ENCODE results near the gene APBA2. TPM values are rescaled to one million over a fixed set of nuclear protein-coding genes. Genes with fewer than 3 reads are reported as not detected.

The APBA2 gene
- total RNA-seq, 2 donors from 2014 or later = 0.77 to 1.0 TPM

- no peak overlapping the region for H3K9ac ChIP-seq (ENCODE audit: low read depth in 2 of 2, low read length in 2 of 2)
- intact Hi-C loops (cut with DNase I) = no loop called here
- H3K27ac ChIP-seq = no peak overlapping the region
- no peak for DNase-seq
- TF ChIP-seq CTCF (IDR thresholded peaks at IDR 0.05) = no peak
- H3K36me3 ChIP-seq = no peaks in the 10 kb centered on the region
- no peaks in the 10 kb centered on the region for H3K9me3 ChIP-seq
- peaks cover 13% of the 10 kb centered on the region for H3K27me3 ChIP-seq
- no peaks in the 10 kb centered on the region for H3K4me1 ChIP-seq
- no peak overlapping the region for H3K4me3 ChIP-seq
These were observed 5.1 kb downstream of the APBA2 start for GRCh38 chr15:28890711-28891495.

GRCh38 chr15:28891588-28891987 is 5.8 kb downstream of the APBA2 start:
- Histone ChIP-seq H3K4me3 (no peak overlapping the region), H3K4me1 (no peaks in the 10 kb centered on the region), H3K27me3 (peaks cover 7% of the 10 kb centered on the region), H3K36me3 (no peaks in the 10 kb centered on the region), H3K9me3 (no peaks in the 10 kb centered on the region), H3K27ac (no peak overlapping the region), H3K9ac (ENCODE audit: low read depth in 2 of 2, low read length in 2 of 2) (no peak overlapping the region)
- TF ChIP-seq CTCF (IDR thresholded peaks at IDR 0.05) = no peak
- intact Hi-C loops (cut with DNase I) = no loop called here
- no peak for DNase-seq

GRCh38 chr15:28892789-28893610 is 7.2 kb downstream of the APBA2 start:
- no peak for TF ChIP-seq CTCF (IDR thresholded peaks at IDR 0.05)
- Histone ChIP-seq H3K9me3 (no peaks in the 10 kb centered on the region), H3K4me1 (no peaks in the 10 kb centered on the region), H3K4me3 (no peak overlapping the region), H3K27me3 (no peaks in the 10 kb centered on the region), H3K27ac (no peak overlapping the region), H3K36me3 (no peaks in the 10 kb centered on the region), H3K9ac (ENCODE audit: low read depth in 2 of 2, low read length in 2 of 2) (no peak overlapping the region)
- DNase-seq = no peak
- intact Hi-C loops (cut with DNase I) = no loop called here

- H3K9ac ChIP-seq (ENCODE audit: low read depth in 2 of 2, low read length in 2 of 2) = no peak overlapping the region
- no peak overlapping the region for H3K27ac ChIP-seq
- DNase-seq = no peak
- no peaks in the 10 kb centered on the region for H3K36me3 ChIP-seq
- H3K4me1 ChIP-seq = no peaks in the 10 kb centered on the region
- TF ChIP-seq CTCF (IDR thresholded peaks at IDR 0.05) = no peak
- H3K27me3 ChIP-seq = no peaks in the 10 kb centered on the region
- H3K9me3 ChIP-seq = no peaks in the 10 kb centered on the region
- intact Hi-C loops (cut with DNase I) = no loop called here
- no peak overlapping the region for H3K4me3 ChIP-seq
These were observed 8.9 kb downstream of the APBA2 start for GRCh38 chr15:28894631-28895030.

- no peaks in the 10 kb centered on the region for H3K27me3 ChIP-seq
- no peaks in the 10 kb centered on the region for H3K4me1 ChIP-seq
- no peak for DNase-seq
- no peak overlapping the region for H3K27ac ChIP-seq
- no peaks in the 10 kb centered on the region for H3K36me3 ChIP-seq
- intact Hi-C loops (cut with DNase I) = no loop called here
- H3K9ac ChIP-seq (ENCODE audit: low read depth in 2 of 2, low read length in 2 of 2) = no peak overlapping the region
- H3K4me3 ChIP-seq = no peak overlapping the region
- H3K9me3 ChIP-seq = no peaks in the 10 kb centered on the region
- TF ChIP-seq CTCF (IDR thresholded peaks at IDR 0.05) = no peak
These were observed 9.4 kb downstream of the APBA2 start for GRCh38 chr15:28895146-28895545.

All from colonic mucosa (tissue), 4 donors.